Measurements from ENCODE around the gene MLF1. TPM values are rescaled to one million over a fixed set of nuclear protein-coding genes. Genes with fewer than 3 reads are reported as not detected.
A peak's percentile ranks its signal among the peaks of the same experiment; 100 is the strongest.

MLF1 gene
- polyA plus RNA-seq, 1 of the 3 experiments (the other 2 are of a cell fraction), result 8.2 TPM

DNA sequence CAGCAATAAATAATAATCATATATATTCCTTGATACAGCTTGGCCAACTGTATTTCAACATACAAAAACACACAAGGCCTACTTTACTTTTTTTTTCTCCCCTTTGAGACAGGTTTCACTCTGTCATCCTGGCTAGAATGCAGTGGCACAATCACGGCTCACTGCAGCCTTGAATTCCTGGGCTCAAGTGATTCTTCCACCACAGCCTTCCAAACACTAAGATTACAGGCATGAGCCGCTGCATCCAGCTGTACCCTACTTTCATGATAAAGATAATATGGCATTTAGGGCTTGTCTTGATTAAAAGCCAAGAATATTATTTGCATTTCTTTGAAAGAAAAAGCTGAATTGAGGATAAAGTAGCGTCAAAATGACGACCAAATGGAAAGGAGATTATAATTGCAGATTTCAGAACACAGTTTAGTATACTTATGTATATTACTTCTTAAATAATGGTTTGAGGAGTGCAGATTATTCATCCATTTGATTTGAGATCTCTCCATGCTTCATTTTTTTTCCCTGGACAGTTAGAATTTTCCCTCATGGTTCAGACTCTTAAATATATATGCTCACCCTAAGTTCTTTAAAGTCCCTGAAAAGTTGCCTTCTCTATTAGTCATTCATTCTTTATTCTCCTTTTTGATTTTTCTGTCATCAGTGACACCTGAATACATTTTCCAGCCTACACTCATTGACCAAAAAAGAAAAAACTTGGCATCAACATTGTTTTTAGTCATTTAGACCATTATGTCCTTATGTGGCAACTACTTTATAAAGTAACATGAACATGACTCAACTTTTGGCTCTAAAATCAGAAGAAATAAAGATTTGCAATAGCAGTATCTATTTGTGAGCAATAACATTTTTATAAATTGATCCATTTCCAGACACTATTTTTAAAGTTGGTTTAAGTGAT, 48.5 kb upstream of the MLF1 start (continued):
- TF ChIP-seq, protein P1, sequence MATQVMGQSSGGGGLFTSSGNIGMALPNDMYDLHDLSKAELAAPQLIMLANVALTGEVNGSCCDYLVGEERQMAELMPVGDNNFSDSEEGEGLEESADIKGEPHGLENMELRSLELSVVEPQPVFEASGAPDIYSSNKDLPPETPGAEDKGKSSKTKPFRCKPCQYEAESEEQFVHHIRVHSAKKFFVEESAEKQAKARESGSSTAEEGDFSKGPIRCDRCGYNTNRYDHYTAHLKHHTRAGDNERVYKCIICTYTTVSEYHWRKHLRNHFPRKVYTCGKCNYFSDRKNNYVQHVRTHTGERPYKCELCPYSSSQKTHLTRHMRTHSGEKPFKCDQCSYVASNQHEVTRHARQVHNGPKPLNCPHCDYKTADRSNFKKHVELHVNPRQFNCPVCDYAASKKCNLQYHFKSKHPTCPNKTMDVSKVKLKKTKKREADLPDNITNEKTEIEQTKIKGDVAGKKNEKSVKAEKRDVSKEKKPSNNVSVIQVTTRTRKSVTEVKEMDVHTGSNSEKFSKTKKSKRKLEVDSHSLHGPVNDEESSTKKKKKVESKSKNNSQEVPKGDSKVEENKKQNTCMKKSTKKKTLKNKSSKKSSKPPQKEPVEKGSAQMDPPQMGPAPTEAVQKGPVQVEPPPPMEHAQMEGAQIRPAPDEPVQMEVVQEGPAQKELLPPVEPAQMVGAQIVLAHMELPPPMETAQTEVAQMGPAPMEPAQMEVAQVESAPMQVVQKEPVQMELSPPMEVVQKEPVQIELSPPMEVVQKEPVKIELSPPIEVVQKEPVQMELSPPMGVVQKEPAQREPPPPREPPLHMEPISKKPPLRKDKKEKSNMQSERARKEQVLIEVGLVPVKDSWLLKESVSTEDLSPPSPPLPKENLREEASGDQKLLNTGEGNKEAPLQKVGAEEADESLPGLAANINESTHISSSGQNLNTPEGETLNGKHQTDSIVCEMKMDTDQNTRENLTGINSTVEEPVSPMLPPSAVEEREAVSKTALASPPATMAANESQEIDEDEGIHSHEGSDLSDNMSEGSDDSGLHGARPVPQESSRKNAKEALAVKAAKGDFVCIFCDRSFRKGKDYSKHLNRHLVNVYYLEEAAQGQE (IDR thresholded peaks at IDR 0.05; ENCODE audit: low read depth, low read length), result no peak
- TF ChIP-seq NRF1 (IDR thresholded peaks at IDR 0.05; ENCODE audit: low read depth, low read length) (no peak), GATA2 (CRISPR knock-in tag; IDR thresholded peaks at IDR 0.05) (no peak), YY1 (IDR thresholded peaks at IDR 0.05; ENCODE audit: low read depth) (no peak), EZH2phosphoT487 (IDR thresholded peaks at IDR 0.05; ENCODE audit: borderline replicate concordance, low read depth) (no peak), MXI1 (IDR thresholded peaks at IDR 0.05; ENCODE audit: low read depth, low read length) (no peak), GABPA (IDR thresholded peaks at IDR 0.05; ENCODE audit: low read depth) (no peak), SIN3A (IDR thresholded peaks at IDR 0.05; ENCODE audit: borderline replicate concordance, low read depth, low read length) (no peak), RFX5 (IDR thresholded peaks at IDR 0.05; ENCODE audit: low read length) (no peak), TEAD4 (IDR thresholded peaks at IDR 0.05; ENCODE audit: borderline replicate concordance, insufficient read depth) (no peak), RAD21 (IDR thresholded peaks at IDR 0.05; ENCODE audit: low read length) (no peak), POLR2AphosphoS5 (IDR thresholded peaks at IDR 0.05; ENCODE audit: low read depth, low read length) (peak; percentile 30; the same call in 1 of the 2 replicates)
- TF ChIP-seq, protein P2, sequence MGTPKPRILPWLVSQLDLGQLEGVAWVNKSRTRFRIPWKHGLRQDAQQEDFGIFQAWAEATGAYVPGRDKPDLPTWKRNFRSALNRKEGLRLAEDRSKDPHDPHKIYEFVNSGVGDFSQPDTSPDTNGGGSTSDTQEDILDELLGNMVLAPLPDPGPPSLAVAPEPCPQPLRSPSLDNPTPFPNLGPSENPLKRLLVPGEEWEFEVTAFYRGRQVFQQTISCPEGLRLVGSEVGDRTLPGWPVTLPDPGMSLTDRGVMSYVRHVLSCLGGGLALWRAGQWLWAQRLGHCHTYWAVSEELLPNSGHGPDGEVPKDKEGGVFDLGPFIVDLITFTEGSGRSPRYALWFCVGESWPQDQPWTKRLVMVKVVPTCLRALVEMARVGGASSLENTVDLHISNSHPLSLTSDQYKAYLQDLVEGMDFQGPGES (IDR thresholded peaks at IDR 0.05; ENCODE audit: low read depth, low read length), result no peak
- TF ChIP-seq, protein P3, sequence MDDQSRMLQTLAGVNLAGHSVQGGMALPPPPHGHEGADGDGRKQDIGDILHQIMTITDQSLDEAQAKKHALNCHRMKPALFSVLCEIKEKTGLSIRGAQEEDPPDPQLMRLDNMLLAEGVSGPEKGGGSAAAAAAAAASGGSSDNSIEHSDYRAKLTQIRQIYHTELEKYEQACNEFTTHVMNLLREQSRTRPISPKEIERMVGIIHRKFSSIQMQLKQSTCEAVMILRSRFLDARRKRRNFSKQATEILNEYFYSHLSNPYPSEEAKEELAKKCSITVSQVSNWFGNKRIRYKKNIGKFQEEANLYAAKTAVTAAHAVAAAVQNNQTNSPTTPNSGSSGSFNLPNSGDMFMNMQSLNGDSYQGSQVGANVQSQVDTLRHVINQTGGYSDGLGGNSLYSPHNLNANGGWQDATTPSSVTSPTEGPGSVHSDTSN (IDR thresholded peaks at IDR 0.05), result peak; percentile 83
- TF ChIP-seq, protein P4, sequence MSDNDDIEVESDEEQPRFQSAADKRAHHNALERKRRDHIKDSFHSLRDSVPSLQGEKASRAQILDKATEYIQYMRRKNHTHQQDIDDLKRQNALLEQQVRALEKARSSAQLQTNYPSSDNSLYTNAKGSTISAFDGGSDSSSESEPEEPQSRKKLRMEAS (IDR thresholded peaks at IDR 0.05; ENCODE audit: low read depth), result no peak
- TF ChIP-seq, protein P5, sequence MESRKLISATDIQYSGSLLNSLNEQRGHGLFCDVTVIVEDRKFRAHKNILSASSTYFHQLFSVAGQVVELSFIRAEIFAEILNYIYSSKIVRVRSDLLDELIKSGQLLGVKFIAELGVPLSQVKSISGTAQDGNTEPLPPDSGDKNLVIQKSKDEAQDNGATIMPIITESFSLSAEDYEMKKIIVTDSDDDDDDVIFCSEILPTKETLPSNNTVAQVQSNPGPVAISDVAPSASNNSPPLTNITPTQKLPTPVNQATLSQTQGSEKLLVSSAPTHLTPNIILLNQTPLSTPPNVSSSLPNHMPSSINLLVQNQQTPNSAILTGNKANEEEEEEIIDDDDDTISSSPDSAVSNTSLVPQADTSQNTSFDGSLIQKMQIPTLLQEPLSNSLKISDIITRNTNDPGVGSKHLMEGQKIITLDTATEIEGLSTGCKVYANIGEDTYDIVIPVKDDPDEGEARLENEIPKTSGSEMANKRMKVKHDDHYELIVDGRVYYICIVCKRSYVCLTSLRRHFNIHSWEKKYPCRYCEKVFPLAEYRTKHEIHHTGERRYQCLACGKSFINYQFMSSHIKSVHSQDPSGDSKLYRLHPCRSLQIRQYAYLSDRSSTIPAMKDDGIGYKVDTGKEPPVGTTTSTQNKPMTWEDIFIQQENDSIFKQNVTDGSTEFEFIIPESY (IDR thresholded peaks at IDR 0.05; ENCODE audit: borderline replicate concordance, low read depth), result no peak

Measured in SK-N-SH (cell line).